ENCODE results near the gene OR6A2. TPM values are rescaled to one million over a fixed set of nuclear protein-coding genes. Genes with fewer than 3 reads are reported as not detected.

The OR6A2 gene
- total RNA-seq, 4 donors from 2014 or later, result 0.08 to 0.13 TPM; not detected in 2

DNA sequence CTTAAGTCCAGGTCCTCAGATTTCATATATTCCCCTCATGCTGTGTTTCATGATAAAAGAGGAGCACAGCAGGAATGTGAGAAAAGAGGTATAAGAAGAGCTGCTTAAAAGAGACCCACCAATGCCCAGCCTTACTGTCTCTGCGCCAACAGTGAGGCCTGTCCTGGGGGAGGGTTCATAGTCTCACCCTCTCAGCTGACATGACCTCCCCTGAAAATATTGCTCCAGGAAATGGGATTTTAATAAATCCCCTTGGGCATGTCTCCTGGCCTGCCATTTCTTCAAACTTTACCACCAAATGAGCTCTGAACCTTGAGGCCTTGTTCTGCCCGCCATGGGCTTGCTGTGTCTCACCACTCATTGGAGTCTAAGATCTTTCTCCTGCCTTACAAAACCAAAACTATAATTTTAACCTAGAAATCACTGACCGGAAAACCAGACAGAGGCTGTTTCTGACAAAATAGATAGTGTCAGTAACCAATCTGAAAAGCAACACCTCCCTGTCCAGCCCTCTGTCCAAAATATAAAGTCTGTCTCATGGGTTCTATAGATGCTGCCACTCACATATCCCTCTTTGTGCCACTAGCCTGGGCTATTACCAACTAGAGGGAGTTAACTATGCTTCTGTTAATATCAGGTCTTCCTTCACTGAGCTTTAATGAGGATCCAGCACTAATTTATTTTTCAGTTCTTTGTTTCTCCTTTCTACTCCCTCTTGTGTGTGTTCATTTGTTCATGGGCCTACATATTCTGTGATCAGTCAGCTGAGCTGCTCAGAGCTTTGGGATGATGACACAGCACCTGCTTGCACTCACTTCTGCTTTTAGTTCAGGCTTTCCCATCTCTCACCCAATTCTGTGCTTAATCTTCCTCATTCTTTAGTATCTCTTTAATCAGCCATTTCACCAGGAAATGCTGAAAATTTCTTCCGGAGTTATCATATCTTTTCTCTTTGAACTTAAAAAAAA, 27.3 kb downstream of the OR6A2 start, which contains the start of gene OR2AG2:
Gene OR2AG2, minus strand, starts transcription at position 51 of the 968 bp plus-strand sequence. CDS start 3,019 bp downstream, outside the sequence.
- Histone ChIP-seq H3K4me3 (no peak within 1 kb of the TSS), H3K27me3 (no peaks in the 10 kb centered on the region), H3K4me1 (no peaks in the 10 kb centered on the region), H3K36me3 (no peaks in the 10 kb centered on the region), H3K27ac (no peak within 1 kb of the TSS), H3K9me3 (no peaks in the 10 kb centered on the region)
- TF ChIP-seq POLR2AphosphoS5 (IDR thresholded peaks at IDR 0.05) (no peak), POLR2A (IDR thresholded peaks at IDR 0.05) (no peak), EP300 (IDR thresholded peaks at IDR 0.05) (no peak)
- TF ChIP-seq, protein P1, sequence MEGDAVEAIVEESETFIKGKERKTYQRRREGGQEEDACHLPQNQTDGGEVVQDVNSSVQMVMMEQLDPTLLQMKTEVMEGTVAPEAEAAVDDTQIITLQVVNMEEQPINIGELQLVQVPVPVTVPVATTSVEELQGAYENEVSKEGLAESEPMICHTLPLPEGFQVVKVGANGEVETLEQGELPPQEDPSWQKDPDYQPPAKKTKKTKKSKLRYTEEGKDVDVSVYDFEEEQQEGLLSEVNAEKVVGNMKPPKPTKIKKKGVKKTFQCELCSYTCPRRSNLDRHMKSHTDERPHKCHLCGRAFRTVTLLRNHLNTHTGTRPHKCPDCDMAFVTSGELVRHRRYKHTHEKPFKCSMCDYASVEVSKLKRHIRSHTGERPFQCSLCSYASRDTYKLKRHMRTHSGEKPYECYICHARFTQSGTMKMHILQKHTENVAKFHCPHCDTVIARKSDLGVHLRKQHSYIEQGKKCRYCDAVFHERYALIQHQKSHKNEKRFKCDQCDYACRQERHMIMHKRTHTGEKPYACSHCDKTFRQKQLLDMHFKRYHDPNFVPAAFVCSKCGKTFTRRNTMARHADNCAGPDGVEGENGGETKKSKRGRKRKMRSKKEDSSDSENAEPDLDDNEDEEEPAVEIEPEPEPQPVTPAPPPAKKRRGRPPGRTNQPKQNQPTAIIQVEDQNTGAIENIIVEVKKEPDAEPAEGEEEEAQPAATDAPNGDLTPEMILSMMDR (IDR thresholded peaks at IDR 0.05), result no peak
- WGBS, 2 donors (ENCODE audit: low coverage in 1 of 2), result 61 to 86% methylated on average over 3 of the region's 4 CpGs
- peak; percentile 34 for ATAC-seq

DNA sequence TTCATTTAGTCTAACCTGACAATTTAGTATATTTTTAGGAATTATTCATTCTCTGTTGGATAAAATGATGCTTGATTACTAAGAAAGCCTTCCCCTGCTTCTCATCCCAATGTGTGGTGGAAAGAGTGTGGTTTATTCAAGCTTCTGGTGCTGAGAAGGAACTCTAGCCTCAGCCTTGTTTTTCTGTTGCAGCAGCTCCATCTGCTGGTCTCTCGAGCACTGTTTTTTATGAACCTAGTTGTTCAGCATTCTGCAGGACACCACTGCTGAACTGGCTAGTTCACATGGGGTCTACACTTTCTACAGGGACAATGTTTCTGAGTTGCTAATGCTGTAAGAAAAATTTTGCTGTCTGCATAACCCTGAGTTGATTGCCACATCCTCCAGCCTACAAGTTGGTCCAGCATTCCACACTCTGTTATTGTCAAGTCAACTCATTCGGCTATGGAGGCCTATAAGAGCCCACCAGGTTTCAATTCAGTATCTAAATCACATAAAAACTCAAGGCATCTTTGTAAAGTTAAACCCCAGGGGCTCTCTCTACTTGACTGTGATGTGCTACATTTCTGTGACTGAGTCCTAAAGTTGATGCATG, 42.0 kb downstream of the OR6A2 start:
- Histone ChIP-seq H3K27me3 (peaks cover 9% of the 10 kb centered on the region), H3K27ac (no peak overlapping the region), H3K4me3 (no peak overlapping the region), H3K4me1 (no peaks in the 10 kb centered on the region), H3K36me3 (no peaks in the 10 kb centered on the region), H3K9me3 (no peaks in the 10 kb centered on the region)
- no peak for ATAC-seq
- TF ChIP-seq POLR2AphosphoS5 (IDR thresholded peaks at IDR 0.05), result no peak
- TF ChIP-seq, protein P1 (IDR thresholded peaks at IDR 0.05), result peak in 3 of 4 experiments; percentile 19 to 61 (median 27)
- no peak for TF ChIP-seq EP300 (IDR thresholded peaks at IDR 0.05)
- no peak for TF ChIP-seq POLR2A (IDR thresholded peaks at IDR 0.05)
- WGBS, 2 donors (ENCODE audit: low coverage in 1 of 2), result 50 to 88% methylated on average over 1 to 2 of the region's 2 CpGs

DNA sequence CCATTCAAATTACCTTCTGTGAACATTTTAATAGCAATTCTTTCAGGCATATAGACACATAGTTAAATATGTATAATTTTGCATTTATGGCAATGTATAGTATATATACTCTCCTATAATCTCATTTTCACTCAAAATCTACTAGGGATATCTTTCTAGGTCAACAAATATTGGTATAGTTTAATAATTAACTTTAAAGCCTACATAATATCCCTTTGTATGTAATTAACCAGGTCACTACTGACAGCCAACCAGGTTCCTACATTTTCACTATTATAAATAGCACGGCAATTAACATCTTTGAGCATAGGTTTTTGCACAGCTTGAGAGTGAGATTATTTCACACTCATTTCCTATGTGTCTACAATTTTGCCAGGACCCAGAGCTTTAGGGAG, 43.5 kb downstream of the OR6A2 start:
- 76 to 83% methylated on average over 1 of the region's 1 CpG for WGBS, 2 donors (ENCODE audit: low coverage in 1 of 2)
- no peak for TF ChIP-seq EP300 (IDR thresholded peaks at IDR 0.05)
- TF ChIP-seq, protein P1 (IDR thresholded peaks at IDR 0.05), result no peak
- TF ChIP-seq POLR2AphosphoS5 (IDR thresholded peaks at IDR 0.05), result no peak
- no peak for TF ChIP-seq POLR2A (IDR thresholded peaks at IDR 0.05)
- no peak overlapping the region for H3K27ac ChIP-seq
- no peaks in the 10 kb centered on the region for H3K4me1 ChIP-seq
- no peak for ATAC-seq
- peaks cover under 1% of the 10 kb centered on the region for H3K27me3 ChIP-seq
- H3K36me3 ChIP-seq, result no peaks in the 10 kb centered on the region
- no peak overlapping the region for H3K4me3 ChIP-seq
- no peaks in the 10 kb centered on the region for H3K9me3 ChIP-seq

DNA sequence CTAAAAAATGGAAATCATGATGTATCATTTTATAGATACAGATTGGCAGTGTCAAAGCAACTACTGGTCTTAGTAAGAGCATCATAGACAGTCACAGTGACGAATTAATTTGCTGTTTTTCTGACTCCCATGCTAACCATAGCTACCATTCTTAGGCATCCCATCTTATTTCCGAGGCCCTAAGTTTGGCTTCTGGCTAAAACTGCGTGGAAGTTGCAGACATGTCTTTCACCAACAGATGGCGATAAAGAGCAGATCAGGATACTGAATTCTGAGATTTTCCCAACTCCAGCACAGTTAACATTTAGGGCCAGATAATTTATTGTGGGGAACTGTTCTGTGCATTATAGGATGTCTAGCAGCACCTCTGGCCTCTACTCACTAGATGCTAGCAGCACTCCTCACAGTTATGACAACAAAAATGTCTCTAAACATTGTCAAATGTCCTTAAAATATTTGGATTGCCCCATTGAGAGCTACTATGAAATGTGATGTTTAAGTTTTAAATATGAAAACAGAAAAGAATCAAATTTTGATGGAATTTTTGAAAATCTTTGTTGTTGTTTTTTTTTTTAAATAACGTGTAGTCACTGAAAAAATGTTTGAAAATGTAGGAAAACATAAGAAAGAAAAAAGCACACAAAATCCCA, 44.1 kb downstream of the OR6A2 start:
- TF ChIP-seq EP300 (IDR thresholded peaks at IDR 0.05) (no peak), POLR2A (IDR thresholded peaks at IDR 0.05) (no peak), POLR2AphosphoS5 (IDR thresholded peaks at IDR 0.05) (no peak)
- TF ChIP-seq, protein P1 (IDR thresholded peaks at IDR 0.05), result peak; percentile 55 to 79 (median 69)
- 3 to 5% methylated on average over 5 of the region's 5 CpGs for WGBS, 2 donors (ENCODE audit: low coverage in 1 of 2)
- no peaks in the 10 kb centered on the region for H3K27me3 ChIP-seq
- no peak overlapping the region for H3K27ac ChIP-seq
- no peaks in the 10 kb centered on the region for H3K36me3 ChIP-seq
- H3K4me1 ChIP-seq, result no peaks in the 10 kb centered on the region
- ATAC-seq, result no peak
- no peak overlapping the region for H3K4me3 ChIP-seq
- H3K9me3 ChIP-seq, result no peaks in the 10 kb centered on the region
